Osteoblast (primary cell): ENCODE results near the gene SMPD4. TPM values are rescaled to one million over a fixed set of nuclear protein-coding genes. Genes with fewer than 3 reads are reported as not detected.
"Not testable (repeated sequence)": the region's sequence is repeated elsewhere in the genome, so short reads cannot be mapped to it uniquely, and the experiment has no call there.

Experiments
- DNase-seq: peaks from one replicate; pipeline ENCODE4 v3.0.0; 2011; ENCODE audit warnings: low spot score, mixed read lengths; ENCODE audit not compliant: insufficient read length; ENCODE audit errors: missing footprints
- H2AFZ ChIP-seq: 2 replicates; pipeline ENCODE4 v1.6.0; 2011; ENCODE audit warnings: mild to moderate bottlenecking, low read length
- H3K27ac ChIP-seq: 2 replicates; pipeline ENCODE4 v1.5.1; 2011; ENCODE audit warnings: mild to moderate bottlenecking, low read depth, low read length, moderate library complexity
- H3K27me3 ChIP-seq: 2 replicates; pipeline ENCODE4 v1.6.0; 2012; ENCODE audit warnings: mild to moderate bottlenecking, control low read depth, inconsistent platforms, low read length, moderate library complexity; ENCODE audit not compliant: insufficient read depth
- H3K36me3 ChIP-seq: 2 replicates; pipeline ENCODE4 v1.5.1; 2011; ENCODE audit warnings: mild to moderate bottlenecking, low read length, control low read depth, moderate library complexity; ENCODE audit not compliant: insufficient read depth
- H3K4me1 ChIP-seq: 2 replicates; pipeline ENCODE4 v1.5.1; 2011; ENCODE audit warnings: mild to moderate bottlenecking, low read length, control low read depth, moderate library complexity; ENCODE audit not compliant: insufficient read depth
- H3K4me2 ChIP-seq: 2 replicates; pipeline ENCODE4 v1.6.0; 2011; ENCODE audit warnings: mild to moderate bottlenecking, low read length; ENCODE audit not compliant: insufficient read depth
- H3K4me3 ChIP-seq: fragments of 200-600 bp; sonication (generic); 3 replicates; pipeline ENCODE4 v1.5.1; 2012; ENCODE audit warnings: mild to moderate bottlenecking, low read length, inconsistent platforms; ENCODE audit not compliant: insufficient read depth
- H3K79me2 ChIP-seq: 2 replicates; pipeline ENCODE4 v1.6.0; 2012; ENCODE audit warnings: mild to moderate bottlenecking, low read length, control low read depth, inconsistent platforms; ENCODE audit not compliant: insufficient read depth
- H3K9me3 ChIP-seq: 2 replicates; pipeline ENCODE4 v1.5.1; 2011; ENCODE audit warnings: low read depth, low read length, control low read depth
- H4K20me1 ChIP-seq: 2 replicates; pipeline ENCODE4 v1.6.0; 2012; ENCODE audit warnings: mild to moderate bottlenecking, low read length, control low read depth; ENCODE audit not compliant: insufficient read depth
- CTCF ChIP-seq: IDR thresholded peaks from 2 replicates; pipeline ENCODE4 v1.5.1; 2011; ENCODE audit warnings: mild to moderate bottlenecking, low read depth, low read length, moderate library complexity; ENCODE audit errors: extremely low read depth
- total RNA-seq: library from RNA; depleted of rRNA; stranded (reverse); fragments of >200 nt; gene quantifications from 2 replicates; pipeline ENCODE4 v1.2.3, GENCODE V29; 2012

Gene SMPD4
- total RNA-seq, 1 donor = 24.2 TPM

- no peak for TF ChIP-seq CTCF
- no peaks in the 10 kb centered on the region for H3K9me3 ChIP-seq
- H3K4me2 ChIP-seq = no peak overlapping the region
- peaks cover 7% of the 10 kb centered on the region for H3K36me3 ChIP-seq
- no peaks in the 10 kb centered on the region for H3K27me3 ChIP-seq
- H4K20me1 ChIP-seq = no peaks in the 10 kb centered on the region
- H3K79me2 ChIP-seq = no peaks in the 10 kb centered on the region
- no peak overlapping the region for H3K4me3 ChIP-seq
- H2AFZ ChIP-seq = no peak overlapping the region
- DNase-seq = peak; percentile 47
- H3K4me1 ChIP-seq = no peaks in the 10 kb centered on the region
- no peak overlapping the region for H3K27ac ChIP-seq
Observed at GRCh38 chr2:130156624-130157004, 24.8 kb downstream of the SMPD4 start.

- not testable (repeated sequence) for H4K20me1 ChIP-seq, H3K9me3 ChIP-seq, H3K79me2 ChIP-seq, H3K4me2 ChIP-seq, H3K4me1 ChIP-seq, H3K27me3 ChIP-seq, H3K4me3 ChIP-seq, H3K27ac ChIP-seq, H2AFZ ChIP-seq, H3K36me3 ChIP-seq
- peak; percentile 90 for DNase-seq
- TF ChIP-seq CTCF = peak; percentile 42
Observed at GRCh38 chr2:130155956-130156623, 25.3 kb downstream of the SMPD4 start.

GRCh38 chr2:130154773-130155765, 26.3 kb downstream of the SMPD4 start:
- DNase-seq = peak; percentile 69
- TF ChIP-seq CTCF = no peak
- H3K4me3 ChIP-seq = no peak overlapping the region
- H3K79me2 ChIP-seq = no peaks in the 10 kb centered on the region
- H3K36me3 ChIP-seq = peaks cover 7% of the 10 kb centered on the region
- no peak overlapping the region for H3K27ac ChIP-seq
- H3K9me3 ChIP-seq = no peaks in the 10 kb centered on the region
- no peaks in the 10 kb centered on the region for H3K4me1 ChIP-seq
- H4K20me1 ChIP-seq = no peaks in the 10 kb centered on the region
- H3K27me3 ChIP-seq = no peaks in the 10 kb centered on the region
- no peak overlapping the region for H3K4me2 ChIP-seq
- H2AFZ ChIP-seq = no peak overlapping the region

GRCh38 chr2:130154423-130154770, 27.0 kb downstream of the SMPD4 start:
- not testable (repeated sequence) for H3K9me3 ChIP-seq, H3K36me3 ChIP-seq, DNase-seq, H2AFZ ChIP-seq, H3K27me3 ChIP-seq, H3K79me2 ChIP-seq, H3K4me1 ChIP-seq, H3K4me3 ChIP-seq, H3K27ac ChIP-seq, H3K4me2 ChIP-seq, H4K20me1 ChIP-seq

- not testable (repeated sequence) for H3K4me1 ChIP-seq, H3K36me3 ChIP-seq, DNase-seq, H2AFZ ChIP-seq, H3K27ac ChIP-seq, H3K79me2 ChIP-seq, H3K9me3 ChIP-seq, H3K4me2 ChIP-seq, H3K4me3 ChIP-seq, H3K27me3 ChIP-seq, H4K20me1 ChIP-seq
Observed at GRCh38 chr2:130153721-130154422, 27.5 kb downstream of the SMPD4 start.
